Stimulated activated CD4-positive, alpha-beta T cell treated with anti-CD3 and anti-CD28 coated beads, Interleukin-1b, Interleukin-23, amount 100 ng/mL, for 4 hours (primary cell): ENCODE results near the gene ATP6V1F.

ENCODE experiments used
- DNase-seq, 2 donors: peaks; one replicate each; pipeline ENCODE4 v3.0.0-alpha.2; 2020; ENCODE audit warnings: low read depth in 2 of 2

Gene ATP6V1F

GRCh38 chr7:128835790-128836641 lies 26.6 kb upstream of the ATP6V1F start:
- no peak for DNase-seq

GRCh38 chr7:128836729-128837348 lies 25.8 kb upstream of the ATP6V1F start:
- DNase-seq: no peak

- DNase-seq: no peak
Observed at GRCh38 chr7:128837521-128837921, 25.1 kb upstream of the ATP6V1F start.

DNA sequence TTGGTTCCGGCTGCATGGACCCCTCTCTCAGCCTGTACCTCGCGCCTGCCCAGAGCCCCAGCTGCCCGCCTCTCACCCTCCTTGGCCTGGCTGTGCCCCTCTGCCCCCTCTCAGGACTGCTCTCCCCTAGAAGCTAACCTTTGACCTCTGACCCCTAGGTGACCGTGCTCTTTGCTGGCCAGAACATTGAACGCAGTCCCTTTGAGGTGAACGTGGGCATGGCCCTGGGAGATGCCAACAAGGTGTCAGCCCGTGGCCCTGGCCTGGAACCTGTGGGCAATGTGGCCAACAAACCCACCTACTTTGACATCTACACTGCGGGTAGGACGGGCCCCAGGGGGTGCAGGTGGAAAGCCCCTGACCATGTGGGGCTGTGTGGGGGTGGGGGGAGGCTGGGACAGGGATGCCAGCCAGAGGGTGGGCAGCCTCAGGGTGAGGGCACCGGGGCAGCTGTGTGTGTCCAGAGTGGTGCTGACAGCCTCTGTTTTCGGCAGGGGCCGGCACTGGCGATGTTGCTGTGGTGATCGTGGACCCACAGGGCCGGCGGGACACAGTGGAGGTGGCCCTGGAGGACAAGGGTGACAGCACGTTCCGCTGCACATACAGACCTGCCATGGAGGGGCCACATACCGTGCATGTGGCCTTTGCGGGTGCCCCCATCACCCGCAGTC lies 24.4 kb upstream of the ATP6V1F start:
- DNase-seq: no peak

GRCh38 chr7:128838981-128839731 lies 23.5 kb upstream of the ATP6V1F start:
- DNase-seq: no peak

- DNase-seq: no peak
Observed at GRCh38 chr7:128839751-128840177, 22.9 kb upstream of the ATP6V1F start.

GRCh38 chr7:128840326-128841170 lies 22.1 kb upstream of the ATP6V1F start:
- no peak for DNase-seq

DNA sequence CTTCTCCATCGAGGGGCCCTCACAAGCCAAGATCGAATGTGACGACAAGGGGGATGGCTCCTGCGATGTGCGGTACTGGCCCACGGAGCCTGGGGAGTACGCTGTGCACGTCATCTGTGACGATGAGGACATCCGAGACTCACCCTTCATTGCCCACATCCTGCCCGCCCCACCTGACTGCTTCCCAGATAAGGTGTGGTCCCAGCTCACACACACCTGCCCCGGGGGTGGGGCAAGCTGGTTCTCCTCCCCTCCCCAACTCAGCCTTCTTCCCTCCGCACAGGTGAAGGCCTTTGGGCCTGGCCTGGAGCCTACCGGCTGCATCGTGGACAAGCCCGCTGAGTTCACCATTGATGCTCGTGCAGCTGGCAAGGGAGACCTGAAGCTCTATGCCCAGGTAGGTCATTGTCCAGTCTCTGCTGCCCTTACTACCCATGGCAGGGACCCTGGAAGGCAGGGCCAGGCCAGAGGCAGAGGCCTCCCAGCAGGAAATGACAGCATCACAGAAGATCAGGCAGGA lies 21.4 kb upstream of the ATP6V1F start:
- DNase-seq: no peak

DNA sequence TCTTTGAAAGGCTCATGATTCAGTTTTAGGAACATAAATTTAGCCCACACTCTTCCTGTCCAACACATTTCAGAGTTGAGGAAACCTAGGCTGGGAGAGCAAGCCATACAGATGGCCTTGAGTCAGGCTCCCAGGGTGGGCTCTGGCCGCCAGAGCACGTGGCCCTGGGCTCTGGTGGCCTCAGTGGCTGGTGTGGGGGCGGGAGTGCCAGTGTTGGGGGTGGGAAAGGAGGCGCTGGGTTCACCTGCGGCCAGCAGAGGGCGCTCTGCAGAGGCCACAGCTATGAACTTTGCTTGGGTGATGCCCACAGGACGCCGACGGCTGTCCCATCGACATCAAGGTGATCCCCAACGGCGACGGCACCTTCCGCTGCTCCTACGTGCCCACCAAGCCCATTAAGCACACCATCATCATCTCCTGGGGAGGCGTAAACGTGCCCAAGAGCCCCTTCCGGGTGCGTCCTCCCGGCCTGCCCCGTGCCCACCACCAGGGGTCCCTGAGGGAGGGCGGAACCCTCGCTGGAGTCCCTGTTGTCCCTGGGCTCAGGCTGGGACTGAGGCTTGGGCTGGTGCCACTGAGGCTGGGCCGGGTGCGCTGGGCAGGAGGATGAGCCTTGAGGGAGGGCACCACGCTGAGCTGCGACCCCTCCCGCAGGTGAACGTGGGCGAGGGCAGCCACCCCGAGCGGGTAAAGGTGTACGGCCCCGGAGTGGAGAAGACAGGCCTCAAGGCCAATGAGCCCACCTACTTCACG lies 20.6 kb upstream of the ATP6V1F start:
- peak; percentile 38 to 53 for DNase-seq

DNA sequence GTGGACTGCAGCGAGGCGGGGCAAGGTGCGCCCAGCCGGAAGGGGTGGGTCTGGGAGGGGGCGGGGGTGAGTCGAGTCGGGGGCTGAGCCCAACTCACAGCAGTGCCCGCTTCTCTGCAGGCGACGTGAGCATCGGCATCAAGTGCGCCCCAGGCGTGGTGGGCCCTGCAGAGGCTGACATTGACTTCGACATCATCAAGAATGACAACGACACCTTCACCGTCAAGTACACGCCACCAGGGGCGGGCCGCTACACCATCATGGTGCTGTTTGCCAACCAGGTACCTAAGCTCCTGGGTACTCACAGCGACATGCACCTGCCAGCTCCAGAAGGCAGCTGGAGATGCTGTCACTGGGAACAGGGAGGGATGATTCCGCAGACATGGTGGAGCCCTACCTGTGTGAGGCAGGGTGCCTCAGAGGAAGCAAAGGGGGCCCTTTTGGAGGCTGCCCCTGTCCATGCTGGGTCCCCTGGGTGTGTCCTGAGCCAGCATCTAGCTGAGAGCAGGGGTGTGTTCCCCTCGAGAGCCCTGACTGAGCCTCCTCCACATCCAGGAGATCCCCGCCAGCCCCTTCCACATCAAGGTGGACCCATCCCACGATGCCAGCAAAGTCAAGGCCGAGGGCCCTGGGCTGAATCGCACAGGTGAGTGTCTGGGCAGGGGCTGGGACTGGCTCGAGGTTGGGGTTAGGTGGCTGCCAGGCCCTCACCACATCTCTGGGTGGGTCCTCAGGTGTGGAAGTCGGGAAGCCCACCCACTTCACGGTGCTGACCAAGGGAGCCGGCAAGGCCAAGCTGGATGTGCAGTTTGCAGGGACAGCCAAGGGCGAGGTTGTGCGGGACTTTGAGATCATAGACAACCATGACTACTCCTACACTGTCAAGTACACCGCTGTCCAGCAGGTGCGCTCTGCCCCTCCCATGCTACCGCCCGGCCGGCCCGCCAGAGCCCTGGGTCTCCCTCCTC lies 19.7 kb upstream of the ATP6V1F start:
- DNase-seq: no peak

- DNase-seq: no peak
Observed at GRCh38 chr7:128843938-128844621, 18.6 kb upstream of the ATP6V1F start.

DNA sequence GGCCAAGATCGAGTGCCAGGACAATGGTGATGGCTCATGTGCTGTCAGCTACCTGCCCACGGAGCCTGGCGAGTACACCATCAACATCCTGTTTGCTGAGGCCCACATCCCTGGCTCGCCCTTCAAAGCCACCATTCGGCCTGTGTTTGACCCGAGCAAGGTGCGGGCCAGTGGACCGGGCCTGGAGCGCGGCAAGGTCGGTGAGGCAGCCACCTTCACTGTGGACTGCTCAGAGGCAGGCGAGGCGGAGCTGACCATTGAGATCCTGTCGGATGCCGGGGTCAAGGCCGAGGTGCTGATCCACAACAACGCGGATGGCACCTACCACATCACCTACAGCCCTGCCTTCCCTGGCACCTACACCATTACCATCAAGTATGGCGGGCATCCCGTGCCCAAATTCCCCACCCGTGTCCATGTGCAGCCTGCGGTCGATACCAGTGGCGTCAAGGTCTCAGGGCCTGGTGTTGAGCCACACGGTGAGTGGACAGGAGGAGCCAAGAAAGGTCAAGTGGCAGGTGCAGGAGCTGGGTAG lies 17.8 kb upstream of the ATP6V1F start:
- no peak for DNase-seq

- no peak for DNase-seq
Observed at GRCh38 chr7:128845475-128845874, 17.2 kb upstream of the ATP6V1F start.

- DNase-seq: no peak
Observed at GRCh38 chr7:128845987-128846386, 16.7 kb upstream of the ATP6V1F start.

- DNase-seq: no peak
Observed at GRCh38 chr7:128846781-128847444, 15.7 kb upstream of the ATP6V1F start.

- no peak for DNase-seq
Observed at GRCh38 chr7:128847721-128848211, 14.9 kb upstream of the ATP6V1F start.
